GM18867 (cell line): ENCODE data around the gene C3orf85.
"Not testable (repeated sequence)": the region's sequence is repeated elsewhere in the genome, so short reads cannot be mapped to it uniquely, and the experiment has no call there.

ENCODE experiments used
- ATAC-seq: cut with Tn5 transposase; IDR thresholded peaks from one replicate; pipeline ENCODE4 v1.9.1; 2021; ENCODE audit warnings: mild to moderate bottlenecking, moderate library complexity; ENCODE audit not compliant: unreplicated experiment

C3orf85 gene, protein sequence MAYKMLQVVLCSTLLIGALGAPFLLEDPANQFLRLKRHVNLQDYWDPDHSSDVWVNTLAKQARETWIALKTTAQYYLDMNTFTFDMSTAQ

GRCh38 chr3:109136523-109136922 is at the start of gene C3orf85:
TSS of gene C3orf85 (plus strand) at chr3:109136719. CDS start at chr3:109136848, 129 bp downstream.
- ATAC-seq: no peak

DNA sequence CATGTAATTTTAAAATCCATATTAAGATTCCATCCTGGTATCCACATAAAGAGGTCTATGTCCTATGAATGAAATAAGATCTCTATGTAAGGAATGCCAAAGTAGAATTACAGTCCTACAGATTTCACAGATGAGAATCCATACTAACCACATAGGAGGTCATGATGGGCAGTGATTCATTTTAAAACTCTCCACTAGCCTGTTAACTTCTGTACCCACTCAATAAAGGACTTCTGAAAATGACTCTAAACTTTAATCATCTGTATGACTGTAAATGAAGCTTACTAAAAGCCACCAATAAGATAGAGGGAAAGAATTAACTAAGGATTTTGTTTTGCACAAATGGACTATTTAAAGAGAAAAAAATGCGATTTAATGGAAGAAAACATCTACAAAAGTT is 47.3 kb upstream of the C3orf85 start:
- ATAC-seq: no peak

- ATAC-seq: no peak
Measured at GRCh38 chr3:109091846-109092245, 44.7 kb upstream of the C3orf85 start.

DNA sequence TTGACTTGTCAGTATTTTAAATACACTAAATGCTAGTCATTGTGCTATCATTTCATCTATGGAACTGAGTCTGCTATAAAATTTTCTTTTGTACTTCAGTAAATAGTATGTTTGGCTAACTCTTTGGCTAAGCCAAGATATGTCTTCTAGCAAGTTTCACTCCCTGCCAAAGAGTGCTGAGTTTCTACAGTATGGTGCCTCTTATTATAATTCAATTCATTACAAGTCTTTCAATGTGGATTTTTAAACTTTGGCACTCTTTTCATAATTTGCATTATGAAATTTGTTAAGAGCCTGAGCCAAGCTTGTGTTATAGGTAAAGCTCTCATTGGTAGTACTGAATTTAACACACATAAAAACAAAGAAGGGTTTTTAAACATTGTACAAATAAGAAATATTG is 43.0 kb upstream of the C3orf85 start:
- no peak for ATAC-seq

GRCh38 chr3:109095166-109095565 is 41.4 kb upstream of the C3orf85 start:
- no peak for ATAC-seq

DNA sequence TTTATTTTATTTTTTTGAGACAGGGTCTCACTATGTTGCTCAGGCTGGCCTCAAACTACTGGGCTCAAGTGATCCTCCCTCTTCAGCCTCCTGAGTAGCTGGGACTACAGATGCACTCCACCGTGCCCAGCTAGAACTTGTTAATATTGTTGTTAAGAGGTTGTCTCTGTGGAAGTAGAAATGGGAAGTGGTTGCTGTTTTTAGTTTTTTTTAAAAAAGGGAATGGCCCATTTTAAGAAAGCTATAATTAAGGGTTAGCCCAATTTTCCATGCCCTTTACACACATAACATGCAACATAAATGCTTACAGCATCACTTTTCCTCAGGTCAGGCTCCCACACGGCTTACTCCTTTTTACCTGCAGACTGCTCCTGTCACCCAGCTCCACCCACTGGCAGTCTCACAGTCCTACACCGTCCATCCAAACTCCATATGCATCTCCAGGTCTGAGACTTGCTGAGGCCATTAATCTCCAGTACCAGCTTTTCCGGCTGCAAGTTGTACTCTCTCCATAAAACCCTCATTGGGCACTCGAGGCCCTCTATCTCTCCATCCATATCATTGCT is 38.4 kb upstream of the C3orf85 start:
- ATAC-seq: peak; percentile 76

- no peak for ATAC-seq
Measured at GRCh38 chr3:109109574-109109973, 26.9 kb upstream of the C3orf85 start.

DNA sequence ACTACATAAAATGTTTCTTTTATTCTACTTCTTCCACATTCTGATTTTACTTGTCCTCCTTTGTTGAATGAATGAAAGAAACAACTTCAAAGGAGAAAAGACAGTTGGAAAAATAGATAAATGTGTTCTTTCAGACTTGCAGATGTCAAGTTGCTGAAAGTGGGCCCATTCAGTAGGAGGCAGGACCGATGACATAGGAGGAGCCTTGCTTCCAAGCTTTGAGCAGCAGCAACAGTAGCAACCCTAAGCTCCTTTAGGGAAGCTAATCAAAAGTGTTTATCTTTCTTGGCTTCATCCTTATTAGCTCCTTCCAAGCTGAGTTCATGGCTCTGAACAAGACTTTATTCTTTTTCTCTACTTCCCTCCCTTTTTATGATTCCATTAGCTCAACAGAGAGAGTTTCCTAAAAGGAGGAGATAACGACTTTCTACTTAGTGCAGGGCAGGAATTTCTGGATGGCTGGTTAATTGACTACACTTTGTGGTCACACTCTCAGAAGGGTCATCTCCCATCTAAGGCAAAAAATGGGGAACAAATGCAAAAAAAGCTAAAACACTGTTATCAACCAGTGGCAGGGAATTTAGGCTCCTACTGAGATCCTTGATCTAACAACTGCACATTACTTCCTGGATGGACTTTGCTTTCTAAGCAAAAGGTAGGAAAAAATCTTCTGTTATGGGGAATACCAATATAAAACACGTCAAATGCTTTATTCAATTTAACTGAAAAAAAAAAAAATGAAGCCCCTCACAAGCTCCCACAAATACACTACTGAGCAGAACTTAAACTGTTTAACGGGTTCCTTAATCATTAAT is 23.4 kb upstream of the C3orf85 start:
- no peak for ATAC-seq

- ATAC-seq: no peak
Measured at GRCh38 chr3:109114746-109115145, 21.8 kb upstream of the C3orf85 start.

GRCh38 chr3:109115451-109115850 is 21.1 kb upstream of the C3orf85 start:
- no peak for ATAC-seq

- no peak for ATAC-seq
Measured at GRCh38 chr3:109116031-109116430, 20.5 kb upstream of the C3orf85 start.

- no peak for ATAC-seq
Measured at GRCh38 chr3:109117939-109118338, 18.6 kb upstream of the C3orf85 start, which contains the start of gene MORC1. TSS of gene MORC1 (minus strand) at chr3:109118134. CDS start at chr3:109118059, 75 bp downstream.

GRCh38 chr3:109118584-109118983 is 17.9 kb upstream of the C3orf85 start:
- ATAC-seq: no peak

GRCh38 chr3:109122690-109123089 is 13.8 kb upstream of the C3orf85 start:
- ATAC-seq: no peak

DNA sequence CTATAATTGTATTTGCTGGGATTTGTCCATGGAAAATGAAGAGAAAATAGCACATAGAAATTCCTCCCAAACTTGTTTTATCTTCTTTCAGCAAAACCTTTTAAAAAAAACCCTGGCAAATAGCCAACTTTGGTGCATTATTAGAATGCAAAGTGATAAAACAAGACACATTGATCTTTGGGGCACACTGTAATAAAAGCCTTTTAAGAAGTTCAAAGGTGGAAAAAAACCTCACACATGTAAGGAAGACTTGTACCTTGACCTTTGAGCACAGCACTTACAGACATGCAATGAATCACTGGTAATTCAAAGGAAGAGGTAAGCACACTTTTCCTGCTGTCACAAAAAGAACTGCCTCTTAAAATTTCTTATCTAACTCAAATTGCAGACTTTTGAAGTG is 10.6 kb upstream of the C3orf85 start:
- no peak for ATAC-seq

- ATAC-seq: no peak
Measured at GRCh38 chr3:109127553-109127952, 9.0 kb upstream of the C3orf85 start.

DNA sequence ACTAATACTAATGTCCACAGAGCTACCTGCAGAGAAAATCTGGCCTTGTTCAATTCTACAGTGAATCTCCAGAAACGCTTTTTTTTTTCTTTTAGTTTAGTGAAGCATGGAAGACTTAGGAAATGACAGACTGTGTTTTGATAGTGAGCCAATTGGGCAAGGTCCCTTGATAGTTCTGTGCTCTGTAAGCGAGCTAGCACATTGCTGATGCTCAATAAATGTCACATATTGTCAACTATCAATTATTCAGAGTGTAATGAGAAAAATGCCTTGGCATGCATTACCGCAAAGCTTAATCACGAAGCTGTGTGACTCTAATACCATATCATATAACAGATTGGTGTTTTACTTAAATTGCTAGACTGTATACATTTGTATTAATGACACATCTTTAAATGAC is 5.2 kb upstream of the C3orf85 start:
- no peak for ATAC-seq

DNA sequence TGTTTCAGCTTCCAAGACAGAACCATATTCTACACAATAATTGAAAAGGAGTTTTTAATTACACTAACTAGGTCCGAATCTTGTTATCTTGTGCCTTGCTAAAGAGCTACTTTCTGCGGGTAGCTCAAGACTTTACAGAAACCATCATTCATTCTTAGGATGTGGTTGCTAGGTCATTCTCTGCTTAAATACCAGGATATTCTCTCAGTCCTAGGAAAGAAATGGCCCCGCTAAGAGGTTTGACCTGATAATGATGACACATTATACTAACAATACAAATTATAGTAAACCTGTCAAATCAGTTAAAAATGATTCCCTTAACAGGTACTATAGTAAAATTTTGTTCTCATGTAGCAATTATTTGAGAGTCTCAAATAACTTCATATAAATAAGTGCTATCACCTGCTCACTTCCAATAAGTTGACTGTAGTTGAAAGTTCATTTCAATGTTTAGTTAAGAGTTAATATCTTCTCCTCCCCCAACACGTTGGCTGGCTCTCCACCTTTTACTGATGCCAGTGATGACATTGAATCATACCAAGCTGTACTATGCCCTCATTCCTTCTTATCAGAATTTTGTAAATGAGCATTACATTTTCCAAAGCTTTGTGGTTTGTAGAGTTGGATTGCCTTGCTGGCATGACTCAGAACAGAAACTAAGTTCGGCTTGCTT is 3.6 kb upstream of the C3orf85 start:
- no peak for ATAC-seq

- ATAC-seq: not testable (repeated sequence)
Measured at GRCh38 chr3:109133474-109133816, 3.1 kb upstream of the C3orf85 start.

GRCh38 chr3:109137761-109138160 is 1.2 kb downstream of the C3orf85 start:
- ATAC-seq: no peak

DNA sequence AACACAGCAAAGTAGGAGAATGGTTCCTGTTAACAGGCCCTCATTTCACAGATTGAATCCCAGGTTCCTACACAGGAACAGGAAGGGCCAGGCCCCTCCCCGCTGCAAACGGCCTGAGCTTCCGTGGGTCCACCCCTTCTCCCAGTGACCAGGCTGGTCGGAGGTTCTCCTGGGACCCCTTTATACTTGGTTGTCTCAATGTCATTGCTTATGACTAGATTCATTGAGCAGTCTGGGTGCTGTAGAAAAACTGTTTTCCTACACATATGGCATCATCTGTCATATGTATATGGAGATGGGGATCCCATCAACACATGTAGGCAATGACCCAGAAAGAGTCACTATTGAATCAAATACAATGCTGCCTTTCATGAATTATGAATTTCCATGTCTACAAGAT is 3.8 kb downstream of the C3orf85 start:
- ATAC-seq: no peak

DNA sequence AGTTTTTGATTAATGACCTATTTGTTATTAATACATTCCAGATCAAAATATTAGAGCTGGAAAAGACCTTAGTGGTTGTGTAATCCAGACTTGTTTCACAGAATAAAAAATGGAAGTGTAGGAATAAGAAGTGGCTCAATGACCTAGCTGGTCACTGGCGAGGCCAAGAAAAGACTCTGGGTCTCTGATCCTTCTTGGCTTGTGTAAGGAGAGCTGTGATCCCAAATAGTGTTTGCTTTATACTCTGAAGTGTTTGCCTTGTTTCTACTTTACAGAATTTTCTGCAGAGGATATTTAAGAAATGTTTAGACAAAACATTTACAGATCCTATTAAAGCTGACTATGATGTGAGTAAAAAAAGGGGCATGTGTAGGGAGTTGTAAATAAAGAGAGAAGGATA is 7.1 kb downstream of the C3orf85 start:
- ATAC-seq: no peak
